PC-3 (cell line): ENCODE results near the gene PLXNB1.

Experiments used
- EZH2 ChIP-seq: fragments of 300-600 bp; sonication (generic); IDR thresholded peaks from one replicate; pipeline ENCODE4 v1.6.1; 2017; ENCODE audit warnings: antibody characterized with exemption, mild to moderate bottlenecking, low read length; ENCODE audit not compliant: unreplicated experiment
- TF ChIP-seq, protein P1 (sequence below): fragments of 300-600 bp; sonication (generic); conservative IDR thresholded peaks from 2 replicates; pipeline ENCODE4 v1.5.1; 2017; ENCODE audit warnings: antibody characterized with exemption, low read depth, mild to moderate bottlenecking, low read length

GRCh38 chr3:48473617-48473952, 43.7 kb upstream of the PLXNB1 start:
- TF ChIP-seq, protein P1, sequence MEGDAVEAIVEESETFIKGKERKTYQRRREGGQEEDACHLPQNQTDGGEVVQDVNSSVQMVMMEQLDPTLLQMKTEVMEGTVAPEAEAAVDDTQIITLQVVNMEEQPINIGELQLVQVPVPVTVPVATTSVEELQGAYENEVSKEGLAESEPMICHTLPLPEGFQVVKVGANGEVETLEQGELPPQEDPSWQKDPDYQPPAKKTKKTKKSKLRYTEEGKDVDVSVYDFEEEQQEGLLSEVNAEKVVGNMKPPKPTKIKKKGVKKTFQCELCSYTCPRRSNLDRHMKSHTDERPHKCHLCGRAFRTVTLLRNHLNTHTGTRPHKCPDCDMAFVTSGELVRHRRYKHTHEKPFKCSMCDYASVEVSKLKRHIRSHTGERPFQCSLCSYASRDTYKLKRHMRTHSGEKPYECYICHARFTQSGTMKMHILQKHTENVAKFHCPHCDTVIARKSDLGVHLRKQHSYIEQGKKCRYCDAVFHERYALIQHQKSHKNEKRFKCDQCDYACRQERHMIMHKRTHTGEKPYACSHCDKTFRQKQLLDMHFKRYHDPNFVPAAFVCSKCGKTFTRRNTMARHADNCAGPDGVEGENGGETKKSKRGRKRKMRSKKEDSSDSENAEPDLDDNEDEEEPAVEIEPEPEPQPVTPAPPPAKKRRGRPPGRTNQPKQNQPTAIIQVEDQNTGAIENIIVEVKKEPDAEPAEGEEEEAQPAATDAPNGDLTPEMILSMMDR = no peak
- no peak for TF ChIP-seq EZH2
